IMR-90 (cell line): ENCODE measurements around the gene HSD3B1. TPM values are rescaled to one million over a fixed set of nuclear protein-coding genes. Genes with fewer than 3 reads are reported as not detected.

ENCODE experiments used
- ATAC-seq: fragments of 200-7000 bp; cut with Tn5 transposase; 2 replicates; pipeline ENCODE4 v1.9.1; 2020; ENCODE audit warnings: low read depth, mild to moderate bottlenecking, moderate library complexity
- BruUV-seq: library from RNA; stranded (reverse); fragments of 400-500 nt; replicated peaks from 2 replicates; lab custom pipeline; 2021; lab: Mats Ljungman, UMichigan
- CTCF ChIA-PET: fragments of 300-600 bp; formaldehyde crosslinking; extraction: SDS; loops from one replicate; lab custom pipeline; 2021; ENCODE audit warnings: antibody characterized with exemption; lab: Yijun Ruan, JAX
- POLR2A ChIA-PET: fragments of 300-600 bp; sonication (Branson Sonifier 250); formaldehyde crosslinking; loops from one replicate; lab custom pipeline; 2022; ENCODE audit warnings: antibody characterized with exemption; ENCODE audit not compliant: unreplicated experiment; lab: Charles Lee
- DNase-seq: peaks from one replicate; pipeline ENCODE4 v3.0.0; 2013
- H2AFZ ChIP-seq: replicated peaks from 2 replicates; pipeline ENCODE3; 2013; ENCODE audit warnings: low read length, mild to moderate bottlenecking; ENCODE audit not compliant: poor library complexity
- H2AK5ac ChIP-seq: 2 replicates; pipeline ENCODE4 v1.6.1; 2013; ENCODE audit warnings: low read depth, low read length, inconsistent platforms
- H2AK9ac ChIP-seq: replicated peaks from 2 replicates; pipeline ENCODE3; 2013; ENCODE audit warnings: mild to moderate bottlenecking, low read depth, low read length, moderate library complexity; ENCODE audit not compliant: poor library complexity
- H2BK120ac ChIP-seq: 2 replicates; pipeline ENCODE4 v1.6.1; 2013; ENCODE audit warnings: low read depth, low read length, inconsistent platforms
- H2BK15ac ChIP-seq: 3 replicates; pipeline ENCODE4 v1.6.1; 2013; ENCODE audit warnings: low read depth, low read length, inconsistent platforms
- H2BK20ac ChIP-seq: 2 replicates; pipeline ENCODE4 v1.6.1; 2013; ENCODE audit warnings: low read depth, mild to moderate bottlenecking, inconsistent platforms, low read length, moderate library complexity
- H2BK5ac ChIP-seq: 2 replicates; pipeline ENCODE4 v1.6.1; 2013; ENCODE audit warnings: mild to moderate bottlenecking, low read depth, low read length, inconsistent platforms; ENCODE audit not compliant: poor library complexity, severe bottlenecking
- H3K14ac ChIP-seq: replicated peaks from 2 replicates; pipeline ENCODE4 v1.6.1; 2013; ENCODE audit warnings: low read depth, low read length, inconsistent platforms
- H3K18ac ChIP-seq: 2 replicates; pipeline ENCODE4 v1.6.1; 2013; ENCODE audit warnings: low read depth, low read length, control low read depth
- H3K23ac ChIP-seq: 2 replicates; pipeline ENCODE4 v1.6.1; 2013; ENCODE audit warnings: low read depth, low read length, inconsistent platforms
- H3K27ac ChIP-seq: 2 replicates; pipeline ENCODE4 v1.5.1; 2013; ENCODE audit warnings: mild to moderate bottlenecking, control low read depth, low read length; ENCODE audit not compliant: insufficient read depth
- H3K27me3 ChIP-seq: 2 replicates; pipeline ENCODE4 v1.6.1; 2013; ENCODE audit warnings: low read length; ENCODE audit not compliant: control insufficient read depth, insufficient read depth
- H3K36me3 ChIP-seq: 2 replicates; pipeline ENCODE4 v1.6.1; 2013; ENCODE audit warnings: low read length, mixed read lengths; ENCODE audit not compliant: control insufficient read depth, insufficient read depth
- H3K4ac ChIP-seq: 2 replicates; pipeline ENCODE4 v1.6.1; 2013; ENCODE audit warnings: low read depth, low read length, inconsistent platforms
- H3K4me1 ChIP-seq: 2 replicates; pipeline ENCODE4 v1.6.1; 2013; ENCODE audit warnings: low read length, mixed read lengths; ENCODE audit not compliant: control insufficient read depth, insufficient read depth
- H3K4me2 ChIP-seq: 2 replicates; pipeline ENCODE4 v1.6.1; 2013; ENCODE audit warnings: low read depth, mild to moderate bottlenecking, control low read depth, low read length, moderate library complexity
- H3K4me3 ChIP-seq: 2 replicates; pipeline ENCODE4 v1.5.1; 2013; ENCODE audit warnings: low read depth, mild to moderate bottlenecking, control low read depth, low read length, moderate library complexity; ENCODE audit not compliant: insufficient read depth
- H3K56ac ChIP-seq: 2 replicates; pipeline ENCODE4 v1.6.1; 2013; ENCODE audit warnings: low read length, inconsistent platforms; ENCODE audit not compliant: insufficient read depth; ENCODE audit errors: extremely low read depth
- H3K79me1 ChIP-seq, 2 experiments: 2 replicates each; pipeline ENCODE4 v1.6.1; 2013; ENCODE audit warnings: low read length in 2 of 2, inconsistent platforms in 1 of 2, low read depth in 1 of 2
- H3K9ac ChIP-seq: 2 replicates; pipeline ENCODE4 v1.6.1; 2013; ENCODE audit warnings: low read depth, low read length, control low read depth
- H3K9me1 ChIP-seq: 2 replicates; pipeline ENCODE4 v1.6.1; 2013; ENCODE audit warnings: low read length, inconsistent platforms; ENCODE audit not compliant: insufficient read depth
- H3K9me3 ChIP-seq: 2 replicates; pipeline ENCODE4 v1.6.1; 2013; ENCODE audit warnings: low read length; ENCODE audit not compliant: control insufficient read depth, insufficient read depth
- H4K20me1 ChIP-seq: 2 replicates; pipeline ENCODE4 v1.6.1; 2013; ENCODE audit warnings: low read length, inconsistent platforms; ENCODE audit not compliant: insufficient read depth
- H4K5ac ChIP-seq: 2 replicates; pipeline ENCODE4 v1.6.1; 2013; ENCODE audit warnings: mild to moderate bottlenecking, low read depth, low read length, control low read depth
- H4K8ac ChIP-seq, 2 experiments: 2 replicates each; pipeline ENCODE4 v1.6.1; 2013; ENCODE audit warnings: low read depth in 2 of 2, low read length in 2 of 2, control low read depth in 1 of 2, inconsistent platforms in 1 of 2
- H4K91ac ChIP-seq: 2 replicates; pipeline ENCODE4 v1.6.1; 2013; ENCODE audit warnings: low read depth, low read length, inconsistent platforms; ENCODE audit not compliant: insufficient read depth
- BHLHE40 ChIP-seq: fragments of 150-350 bp; IDR thresholded peaks from 2 replicates; pipeline ENCODE4 v1.6.1; 2016; ENCODE audit warnings: mild to moderate bottlenecking, low read depth, low read length
- CEBPB ChIP-seq: IDR thresholded peaks from 2 replicates; pipeline ENCODE4 v1.6.1; 2012; ENCODE audit warnings: low read depth, low read length, improper control_type of control experiment
- CHD1 ChIP-seq: IDR thresholded peaks from 2 replicates; pipeline ENCODE4 v1.6.1; 2012; ENCODE audit warnings: low read depth, low read length, improper control_type of control experiment
- ELK1 ChIP-seq: fragments of 150-350 bp; IDR thresholded peaks from 2 replicates; pipeline ENCODE4 v1.6.1; 2016; ENCODE audit warnings: low read depth, mild to moderate bottlenecking, low read length, moderate library complexity, borderline replicate concordance
- FOS ChIP-seq: fragments of 150-350 bp; IDR thresholded peaks from 2 replicates; pipeline ENCODE4 v1.6.1; 2016; ENCODE audit warnings: low read depth, low read length
- MAFK ChIP-seq: IDR thresholded peaks from 2 replicates; pipeline ENCODE4 v1.6.1; 2012; ENCODE audit warnings: low read depth, low read length, improper control_type of control experiment
- MAZ ChIP-seq: IDR thresholded peaks from 2 replicates; pipeline ENCODE4 v1.6.1; 2012; ENCODE audit warnings: low read depth, mild to moderate bottlenecking, low read length, improper control_type of control experiment, moderate library complexity, borderline replicate concordance
- MXI1 ChIP-seq: IDR thresholded peaks from 2 replicates; pipeline ENCODE4 v1.6.1; 2012; ENCODE audit warnings: low read depth, mild to moderate bottlenecking, low read length, moderate library complexity, borderline replicate concordance
- NFE2L2 ChIP-seq: fragments of 150-350 bp; IDR thresholded peaks from 2 replicates; pipeline ENCODE4 v1.6.1; 2016; ENCODE audit warnings: low read depth, mild to moderate bottlenecking, low read length
- POLR2A ChIP-seq: IDR thresholded peaks from 2 replicates; pipeline ENCODE4 v1.6.1; 2012; ENCODE audit warnings: mild to moderate bottlenecking, low read depth, low read length
- RCOR1 ChIP-seq: IDR thresholded peaks from 2 replicates; pipeline ENCODE4 v1.6.1; 2012; ENCODE audit warnings: mild to moderate bottlenecking, low read length, improper control_type of control experiment; ENCODE audit not compliant: insufficient replicate concordance
- RFX5 ChIP-seq: IDR thresholded peaks from 2 replicates; pipeline ENCODE4 v1.8.0; 2012; ENCODE audit warnings: low read depth, mild to moderate bottlenecking, low read length, moderate library complexity
- SMC3 ChIP-seq: fragments of 150-350 bp; IDR thresholded peaks from 2 replicates; pipeline ENCODE4 v1.6.1; 2016; ENCODE audit warnings: low read depth, mild to moderate bottlenecking, antibody characterized with exemption, low read length, moderate library complexity
- WGBS, 2 experiments: methylation state at CpG; one replicate each; pipeline versions ENCODE4 v1.1.5 to v1.1.7; 2013; ENCODE audit warnings: missing lambda C conversion rate in 2 of 2; ENCODE audit not compliant: insufficient read length in 1 of 2; ENCODE audit errors: extremely low coverage in 2 of 2; 5-methylcytosine and 5-hydroxymethylcytosine counted together
- dilution Hi-C: fragments of 300-500 bp; cut with HindIII; formaldehyde crosslinking; loops from one replicate; pipeline ENCODE4 v1.14.3; 2018; ENCODE audit warnings: low sequenced_read_pairs; ENCODE audit not compliant: unreplicated experiment
- in situ Hi-C: fragments of 300-500 bp; cut with MboI; formaldehyde crosslinking; loops from 3 replicates; pipeline ENCODE4 v1.14.3; 2019; ENCODE audit warnings: low sequenced_read_pairs, inconsistent platforms, mixed read lengths
- intact Hi-C: fragments of 100-400 bp; cut with micrococcal nuclease; formaldehyde crosslinking; loops from 2 replicates; pipeline ENCODE4 v1.10.0; 2022
- polyA plus RNA-seq, 3 experiments: library from polyadenylated mRNA; depleted of rRNA; stranded (reverse); fragments of >200 nt; gene quantifications; 2 replicates each; pipeline ENCODE4 v1.2.3, GENCODE V29; 2012; ENCODE audit warnings: low replicate concordance in 1 of 3
- total RNA-seq: library from RNA; depleted of rRNA; stranded (reverse); fragments of >200 nt; gene quantifications from 2 replicates; pipeline ENCODE4 v1.2.3, GENCODE V29; 2012
- TF ChIP-seq, protein P1 (sequence below): conservative IDR thresholded peaks from 2 replicates; pipeline ENCODE4 v1.5.1; 2012; ENCODE audit warnings: mild to moderate bottlenecking, low read depth, low read length, improper control_type of control experiment
- TF ChIP-seq, protein P2 (sequence below): fragments of 150-350 bp; IDR thresholded peaks from 2 replicates; pipeline ENCODE4 v1.6.1; 2017; ENCODE audit warnings: mild to moderate bottlenecking, antibody characterized with exemption, low read length, low read depth

The HSD3B1 gene
- total and polyA plus RNA-seq, 2 of the 4 experiments (the other 2 are of a cell fraction) = not detected

GRCh38 chr1:119516680-119517079 is 9.7 kb downstream of the HSD3B1 start:
- CTCF ChIA-PET = no interaction called here
- H2BK20ac ChIP-seq = no peak overlapping the region
- 100% methylated on average over 1 of the region's 5 CpGs; no CpG with 5 or more reads in 1 of the 2 experiments for WGBS, 2 experiments
- H3K56ac ChIP-seq = no peak overlapping the region
- H2AK5ac ChIP-seq = no peak overlapping the region
- H2AFZ ChIP-seq = no peak overlapping the region
- BruUV-seq = no TSS peak
- in situ Hi-C loops (no loop called here), dilution Hi-C loops (no loop called here), intact Hi-C loops (no loop called here)
- no peak overlapping the region for H2BK5ac ChIP-seq
- no peak overlapping the region for H3K23ac ChIP-seq
- no peaks in the 10 kb centered on the region for H3K4me1 ChIP-seq
- H3K4me3 ChIP-seq = no peak overlapping the region
- no peak overlapping the region for H4K5ac ChIP-seq
- no peaks in the 10 kb centered on the region for H3K9me3 ChIP-seq
- H4K8ac ChIP-seq = no peak overlapping the region
- H2AK9ac ChIP-seq = no peak overlapping the region
- no peak overlapping the region for H2BK120ac ChIP-seq
- H3K4ac ChIP-seq = no peak overlapping the region
- no peak overlapping the region for H3K27ac ChIP-seq
- ATAC-seq = no peak
- no peak overlapping the region for H3K18ac ChIP-seq
- no peak overlapping the region for H3K9ac ChIP-seq
- no peak for TF ChIP-seq ELK1
- no peak for TF ChIP-seq RCOR1
- TF ChIP-seq SMC3 = no peak
- no peak for TF ChIP-seq FOS
- no peak for TF ChIP-seq MAZ
- TF ChIP-seq CHD1 = no peak
- TF ChIP-seq NFE2L2 = no peak
- TF ChIP-seq BHLHE40 = no peak
- no peak for TF ChIP-seq MAFK
- TF ChIP-seq MXI1 = no peak
- TF ChIP-seq CEBPB = no peak
- TF ChIP-seq, protein P1, sequence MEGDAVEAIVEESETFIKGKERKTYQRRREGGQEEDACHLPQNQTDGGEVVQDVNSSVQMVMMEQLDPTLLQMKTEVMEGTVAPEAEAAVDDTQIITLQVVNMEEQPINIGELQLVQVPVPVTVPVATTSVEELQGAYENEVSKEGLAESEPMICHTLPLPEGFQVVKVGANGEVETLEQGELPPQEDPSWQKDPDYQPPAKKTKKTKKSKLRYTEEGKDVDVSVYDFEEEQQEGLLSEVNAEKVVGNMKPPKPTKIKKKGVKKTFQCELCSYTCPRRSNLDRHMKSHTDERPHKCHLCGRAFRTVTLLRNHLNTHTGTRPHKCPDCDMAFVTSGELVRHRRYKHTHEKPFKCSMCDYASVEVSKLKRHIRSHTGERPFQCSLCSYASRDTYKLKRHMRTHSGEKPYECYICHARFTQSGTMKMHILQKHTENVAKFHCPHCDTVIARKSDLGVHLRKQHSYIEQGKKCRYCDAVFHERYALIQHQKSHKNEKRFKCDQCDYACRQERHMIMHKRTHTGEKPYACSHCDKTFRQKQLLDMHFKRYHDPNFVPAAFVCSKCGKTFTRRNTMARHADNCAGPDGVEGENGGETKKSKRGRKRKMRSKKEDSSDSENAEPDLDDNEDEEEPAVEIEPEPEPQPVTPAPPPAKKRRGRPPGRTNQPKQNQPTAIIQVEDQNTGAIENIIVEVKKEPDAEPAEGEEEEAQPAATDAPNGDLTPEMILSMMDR = no peak
- TF ChIP-seq, protein P2, sequence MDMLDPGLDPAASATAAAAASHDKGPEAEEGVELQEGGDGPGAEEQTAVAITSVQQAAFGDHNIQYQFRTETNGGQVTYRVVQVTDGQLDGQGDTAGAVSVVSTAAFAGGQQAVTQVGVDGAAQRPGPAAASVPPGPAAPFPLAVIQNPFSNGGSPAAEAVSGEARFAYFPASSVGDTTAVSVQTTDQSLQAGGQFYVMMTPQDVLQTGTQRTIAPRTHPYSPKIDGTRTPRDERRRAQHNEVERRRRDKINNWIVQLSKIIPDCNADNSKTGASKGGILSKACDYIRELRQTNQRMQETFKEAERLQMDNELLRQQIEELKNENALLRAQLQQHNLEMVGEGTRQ = no peak
- TF ChIP-seq RFX5 = no peak
- TF ChIP-seq POLR2A = no peak
- H3K14ac ChIP-seq = no peak overlapping the region
- H3K27me3 ChIP-seq = no peaks in the 10 kb centered on the region; the same call in 1 of the 2 replicates
- H3K4me2 ChIP-seq = no peak overlapping the region
- H4K20me1 ChIP-seq = no peaks in the 10 kb centered on the region
- POLR2A ChIA-PET = no interaction called here
- H3K9me1 ChIP-seq = no peaks in the 10 kb centered on the region
- H3K79me1 ChIP-seq = no peaks in the 10 kb centered on the region
- H2BK15ac ChIP-seq = no peak overlapping the region
- no peaks in the 10 kb centered on the region for H3K36me3 ChIP-seq
- DNase-seq = no peak
- H4K91ac ChIP-seq = no peak overlapping the region
